ENCODE measurements around the gene MYO18B. TPM values are rescaled to one million over a fixed set of nuclear protein-coding genes. Genes with fewer than 3 reads are reported as not detected.

MYO18B gene
- total RNA-seq, 2 donors from 2014 or later: 0.11 TPM; not detected in 1

- no peak for DNase-seq
- no peaks in the 10 kb centered on the region for H3K27me3 ChIP-seq
- H3K27ac ChIP-seq: no peak overlapping the region
- H3K9me3 ChIP-seq: no peaks in the 10 kb centered on the region
- H3K4me1 ChIP-seq: no peaks in the 10 kb centered on the region
- H3K9ac ChIP-seq (ENCODE audit: low read depth in 2 of 2, low read length in 2 of 2): no peak overlapping the region
- intact Hi-C loops (cut with DNase I): no loop called here
- H3K4me3 ChIP-seq: no peak overlapping the region
- H3K36me3 ChIP-seq: no peaks in the 10 kb centered on the region
- TF ChIP-seq CTCF (IDR thresholded peaks at IDR 0.05): no peak
These were observed 27.2 kb upstream of the MYO18B start for GRCh38 chr22:25714739-25715138.

- no peak for DNase-seq
- no peaks in the 10 kb centered on the region for H3K27me3 ChIP-seq
- no peak overlapping the region for H3K4me3 ChIP-seq
- H3K36me3 ChIP-seq: no peaks in the 10 kb centered on the region
- H3K4me1 ChIP-seq: no peaks in the 10 kb centered on the region
- no peak for TF ChIP-seq CTCF (IDR thresholded peaks at IDR 0.05)
- no peak overlapping the region for H3K27ac ChIP-seq
- intact Hi-C loops (cut with DNase I): no loop called here
- no peaks in the 10 kb centered on the region for H3K9me3 ChIP-seq
- no peak overlapping the region for H3K9ac ChIP-seq (ENCODE audit: low read depth in 2 of 2, low read length in 2 of 2)
These were observed 25.4 kb upstream of the MYO18B start for GRCh38 chr22:25716637-25717036.

- intact Hi-C loops (cut with DNase I): no loop called here
- no peaks in the 10 kb centered on the region for H3K4me1 ChIP-seq
These were observed 23.7 kb upstream of the MYO18B start for GRCh38 chr22:25718135-25718840.

DNA sequence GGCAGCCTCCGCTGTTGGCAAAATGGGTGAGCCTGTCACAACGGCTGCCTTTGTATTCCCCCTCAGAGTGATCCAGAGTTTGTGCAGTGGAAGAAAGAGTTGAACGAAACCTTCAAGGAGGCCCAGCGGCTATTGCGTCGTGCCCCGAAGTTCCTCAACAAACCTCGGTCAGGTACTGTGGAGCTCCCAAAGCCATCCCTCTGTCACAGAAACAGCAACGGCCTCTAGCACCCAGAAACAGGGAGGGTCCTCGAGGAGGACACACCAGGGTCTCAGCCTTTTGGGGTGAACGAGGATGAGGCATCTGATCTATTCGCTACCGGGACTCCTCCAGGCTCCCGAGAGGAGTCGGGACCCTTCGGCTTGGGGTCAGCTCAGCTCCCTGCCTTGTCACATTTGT is 19.8 kb upstream of the MYO18B start:
- no peaks in the 10 kb centered on the region for H3K9me3 ChIP-seq
- H3K36me3 ChIP-seq: no peaks in the 10 kb centered on the region
- no peaks in the 10 kb centered on the region for H3K27me3 ChIP-seq
- no peaks in the 10 kb centered on the region for H3K4me1 ChIP-seq
- intact Hi-C loops (cut with DNase I): no loop called here
- H3K9ac ChIP-seq (ENCODE audit: low read depth in 2 of 2, low read length in 2 of 2): no peak overlapping the region
- H3K4me3 ChIP-seq: no peak overlapping the region
- TF ChIP-seq CTCF (IDR thresholded peaks at IDR 0.05): no peak
- H3K27ac ChIP-seq: no peak overlapping the region
- no peak for DNase-seq

More at GRCh38 chr22:25718135-25718840, 23.7 kb upstream of the MYO18B start:
- Histone ChIP-seq H3K9me3 (no peaks in the 10 kb centered on the region), H3K27ac (no peak overlapping the region), H3K4me3 (no peak overlapping the region), H3K36me3 (no peaks in the 10 kb centered on the region), H3K9ac (ENCODE audit: low read depth in 2 of 2, low read length in 2 of 2) (no peak overlapping the region), H3K27me3 (no peaks in the 10 kb centered on the region)
- no peak for DNase-seq
- TF ChIP-seq CTCF (IDR thresholded peaks at IDR 0.05): no peak

DNA sequence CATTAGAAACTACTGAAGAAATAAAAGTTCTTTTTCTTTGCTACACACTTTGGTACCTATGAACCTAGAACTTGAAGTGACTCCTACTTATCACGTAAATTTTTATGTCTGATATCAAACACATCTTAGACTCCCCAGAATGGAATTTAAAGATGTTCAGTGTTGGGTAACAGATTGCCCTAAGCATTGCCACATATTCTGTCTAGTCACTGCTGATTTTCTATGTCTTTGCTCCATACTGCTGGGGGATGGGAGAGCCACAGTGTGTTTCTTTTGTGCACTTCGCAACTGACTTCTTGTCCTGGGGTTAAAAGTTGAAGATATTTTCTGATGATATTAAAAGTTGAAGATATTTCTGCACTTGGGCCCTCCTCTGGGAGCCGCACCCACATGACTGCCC is 19.4 kb upstream of the MYO18B start:
- no peaks in the 10 kb centered on the region for H3K9me3 ChIP-seq
- intact Hi-C loops (cut with DNase I): no loop called here
- H3K9ac ChIP-seq (ENCODE audit: low read depth in 2 of 2, low read length in 2 of 2): no peak overlapping the region
- H3K36me3 ChIP-seq: no peaks in the 10 kb centered on the region
- H3K4me1 ChIP-seq: no peaks in the 10 kb centered on the region
- no peak for DNase-seq
- no peak overlapping the region for H3K27ac ChIP-seq
- TF ChIP-seq CTCF (IDR thresholded peaks at IDR 0.05): no peak
- no peak overlapping the region for H3K4me3 ChIP-seq
- H3K27me3 ChIP-seq: no peaks in the 10 kb centered on the region

Data from colonic mucosa (tissue), 4 donors.